ENCODE measurements around the gene ARHGEF7.

- TF ChIP-seq CTCF (IDR thresholded peaks at IDR 0.05) (no peak), POLR2A (IDR thresholded peaks at IDR 0.05) (no peak)
Measured at GRCh38 chr13:111117961-111118360, 2.9 kb downstream of the ARHGEF7 start.

Measured in vagina (tissue), 2 donors.